H9 (cell line): ENCODE results near the gene C9orf152. TPM values are rescaled to one million over a fixed set of nuclear protein-coding genes. Genes with fewer than 3 reads are reported as not detected.
A peak's percentile ranks its signal among the peaks of the same experiment; 100 is the strongest.

ENCODE experiments used
- DNase-seq: peaks from one replicate; pipeline ENCODE4 v3.0.0-alpha.2; 2017
- H2AFZ ChIP-seq: one replicate; pipeline ENCODE4 v1.6.1; 2013; ENCODE audit warnings: mild to moderate bottlenecking, low read length, control low read depth, moderate library complexity
- H2AK5ac ChIP-seq: 2 replicates; pipeline ENCODE4 v1.6.1; 2013; ENCODE audit warnings: low read length, control low read depth, mixed read lengths; ENCODE audit not compliant: insufficient read length
- H2BK120ac ChIP-seq: one replicate; pipeline ENCODE4 v1.6.1; 2013; ENCODE audit warnings: low read depth, mild to moderate bottlenecking, low read length, control low read depth, inconsistent platforms; ENCODE audit not compliant: poor library complexity, severe bottlenecking
- H2BK12ac ChIP-seq: 2 replicates; pipeline ENCODE4 v1.6.1; 2013; ENCODE audit warnings: low read length, control low read depth, mixed read lengths, low read depth; ENCODE audit not compliant: insufficient read length
- H2BK15ac ChIP-seq: 2 replicates; pipeline ENCODE4 v1.6.1; 2013; ENCODE audit warnings: low read depth, low read length, control low read depth
- H2BK20ac ChIP-seq: one replicate; pipeline ENCODE4 v1.6.1; 2013; ENCODE audit warnings: low read depth, mild to moderate bottlenecking, low read length, control low read depth, inconsistent platforms; ENCODE audit not compliant: poor library complexity, severe bottlenecking
- H2BK5ac ChIP-seq: 2 replicates; pipeline ENCODE4 v1.6.1; 2013; ENCODE audit warnings: low read length, control low read depth, mixed read lengths; ENCODE audit not compliant: insufficient read length
- H3K14ac ChIP-seq: 2 replicates; pipeline ENCODE4 v1.6.1; 2013; ENCODE audit warnings: low read length, control low read depth; ENCODE audit not compliant: insufficient read depth
- H3K18ac ChIP-seq: 2 replicates; pipeline ENCODE4 v1.6.1; 2013; ENCODE audit warnings: low read depth, mild to moderate bottlenecking, mixed read lengths, low read length, control low read depth; ENCODE audit not compliant: insufficient read length
- H3K23ac ChIP-seq: 2 replicates; pipeline ENCODE4 v1.6.1; 2013; ENCODE audit warnings: low read length, control low read depth, mixed read lengths, low read depth; ENCODE audit not compliant: insufficient read length
- H3K23me2 ChIP-seq: 2 replicates; pipeline ENCODE4 v1.6.1; 2013; ENCODE audit warnings: low read depth, mild to moderate bottlenecking, mixed read lengths, low read length, control low read depth; ENCODE audit not compliant: insufficient read length, poor library complexity, severe bottlenecking
- H3K27ac ChIP-seq: 2 replicates; pipeline ENCODE4 v1.5.1; 2013; ENCODE audit warnings: low read length, control low read depth, mixed read lengths, low read depth; ENCODE audit not compliant: insufficient read length
- H3K27me3 ChIP-seq: 2 replicates; pipeline ENCODE4 v1.6.1; 2013; ENCODE audit warnings: low read length, control low read depth, inconsistent platforms; ENCODE audit not compliant: insufficient read depth
- H3K4ac ChIP-seq: 2 replicates; pipeline ENCODE4 v1.6.1; 2013; ENCODE audit warnings: low read depth, mild to moderate bottlenecking, control low read depth, inconsistent platforms, low read length, moderate library complexity
- H3K4me1 ChIP-seq: 2 replicates; pipeline ENCODE4 v1.6.1; 2013; ENCODE audit warnings: low read length, control low read depth, inconsistent platforms; ENCODE audit not compliant: insufficient read depth
- H3K4me2 ChIP-seq: 2 replicates; pipeline ENCODE4 v1.6.1; 2013; ENCODE audit warnings: low read length, control low read depth, mixed read lengths; ENCODE audit not compliant: insufficient read length, insufficient read depth
- H3K56ac ChIP-seq: 2 replicates; pipeline ENCODE4 v1.6.1; 2013; ENCODE audit warnings: low read depth, mild to moderate bottlenecking, mixed read lengths, low read length, control low read depth; ENCODE audit not compliant: insufficient read length
- H3K79me1 ChIP-seq: 2 replicates; pipeline ENCODE4 v1.6.1; 2013; ENCODE audit warnings: low read depth, mild to moderate bottlenecking, moderate library complexity, low read length, control low read depth, inconsistent platforms; ENCODE audit not compliant: insufficient read depth, poor library complexity, severe bottlenecking
- H3K79me2 ChIP-seq: 2 replicates; pipeline ENCODE4 v1.6.1; 2013; ENCODE audit warnings: low read length, control low read depth, inconsistent platforms; ENCODE audit not compliant: insufficient read depth
- H3K9ac ChIP-seq: 2 replicates; pipeline ENCODE4 v1.6.1; 2013; ENCODE audit warnings: low read length, control low read depth, mixed read lengths; ENCODE audit not compliant: insufficient read length; ENCODE audit errors: extremely low read depth
- H3K9me3 ChIP-seq: one replicate; pipeline ENCODE4 v1.6.1; 2013; ENCODE audit warnings: low read depth, low read length, inconsistent platforms; ENCODE audit not compliant: control insufficient read depth
- H3T11ph ChIP-seq: one replicate; pipeline ENCODE4 v1.6.1; 2013; ENCODE audit warnings: mild to moderate bottlenecking, low read length, control low read depth, inconsistent platforms
- H4K20me1 ChIP-seq: one replicate; pipeline ENCODE4 v1.6.1; 2013; ENCODE audit not compliant: control insufficient read depth, insufficient read length, insufficient read depth
- H4K5ac ChIP-seq: 2 replicates; pipeline ENCODE4 v1.6.1; 2013; ENCODE audit warnings: low read depth, mild to moderate bottlenecking, mixed read lengths, low read length, control low read depth; ENCODE audit not compliant: insufficient read length
- H4K8ac ChIP-seq: replicated peaks from 2 replicates; pipeline ENCODE4 v1.6.1; 2013; ENCODE audit warnings: low read length, control low read depth, mixed read lengths, low read depth; ENCODE audit not compliant: insufficient read length
- H4K91ac ChIP-seq: 2 replicates; pipeline ENCODE4 v1.6.1; 2013; ENCODE audit warnings: low read depth, mild to moderate bottlenecking, moderate library complexity, mixed read lengths, low read length, control low read depth; ENCODE audit not compliant: insufficient read length
- H3K27ac Mint-ChIP-seq, 3 experiments: 2 replicates in 2 of 3; 3 replicates in 1 of 3; pipeline ENCODE4 v1.8.0; 2020 to 2021; ENCODE audit warnings: mixed read lengths in 3 of 3, mild to moderate bottlenecking in 1 of 3, moderate library complexity in 1 of 3
- H3K27me3 Mint-ChIP-seq: 2 replicates; pipeline ENCODE4 v1.8.0; 2021; ENCODE audit warnings: low read depth, mild to moderate bottlenecking, moderate library complexity, mixed read lengths
- H3K36me3 Mint-ChIP-seq, 3 experiments: 2 replicates in 2 of 3; 3 replicates in 1 of 3; pipeline ENCODE4 v1.8.0; 2020 to 2021; ENCODE audit warnings: low read depth in 3 of 3, mixed read lengths in 3 of 3; ENCODE audit not compliant: insufficient read depth in 1 of 3
- H3K4me1 Mint-ChIP-seq, 2 experiments: 2 replicates each; pipeline ENCODE4 v1.8.0; 2020; ENCODE audit warnings: mixed read lengths in 2 of 2
- H3K4me3 Mint-ChIP-seq, 2 experiments: 2 replicates in 1 of 2; 3 replicates in 1 of 2; pipeline ENCODE4 v1.8.0; 2020 to 2021; ENCODE audit warnings: mild to moderate bottlenecking in 2 of 2, mixed read lengths in 2 of 2, moderate library complexity in 1 of 2
- H3K9me3 Mint-ChIP-seq, 2 experiments: 2 replicates in 1 of 2; 3 replicates in 1 of 2; pipeline ENCODE4 v1.8.0; 2020; ENCODE audit warnings: mild to moderate bottlenecking in 2 of 2, mixed read lengths in 2 of 2, moderate library complexity in 1 of 2
- CTCF ChIP-seq: fragments of 200-600 bp; sonication (generic); conservative IDR thresholded peaks from 3 replicates; pipeline ENCODE4 v1.8.0; 2021; ENCODE audit warnings: antibody characterized with exemption, mild to moderate bottlenecking
- WGBS: extraction: QIAGEN DNeasy Blood & Tissue Kit; methylation state at CpG from one replicate; pipeline ENCODE4 v1.1.7; 2013; ENCODE audit warnings: missing lambda C conversion rate, low lambda C conversion rate, mixed read lengths; ENCODE audit not compliant: insufficient read length; ENCODE audit errors: extremely low coverage; 5-methylcytosine and 5-hydroxymethylcytosine counted together
- total RNA-seq: library from RNA; stranded (reverse); gene quantifications from 2 replicates; pipeline ENCODE4 v1.2.1, GENCODE V29; 2021

C9orf152 gene
- total RNA-seq, 1 experiment from 2014 or later, result not detected

GRCh38 chr9:110173322-110173642 lies 34.7 kb downstream of the C9orf152 start:
- Histone ChIP-seq H3K4me2 (no peak overlapping the region), H3K18ac (no peak overlapping the region), H3K14ac (no peak overlapping the region), H2AFZ (no peak overlapping the region), H4K91ac (no peak overlapping the region), H4K8ac (no peak overlapping the region), H3K9ac (no peak overlapping the region), H2BK120ac (no peak overlapping the region), H3K23me2 (peaks cover 2% of the 10 kb centered on the region), H4K20me1 (no peaks in the 10 kb centered on the region), H4K5ac (no peak overlapping the region), H2BK20ac (no peak overlapping the region), H3K4ac (no peak overlapping the region), H3K56ac (no peak overlapping the region), H3K79me1 (no peaks in the 10 kb centered on the region), H3K23ac (no peak overlapping the region), H3T11ph (no peak overlapping the region), H2BK12ac (no peak overlapping the region), H2BK15ac (no peak overlapping the region), H3K4me1 (no peaks in the 10 kb centered on the region), H3K79me2 (no peaks in the 10 kb centered on the region), H2BK5ac (no peak overlapping the region), H3K9me3 (no peaks in the 10 kb centered on the region), H2AK5ac (no peak overlapping the region), H3K27me3 (no peaks in the 10 kb centered on the region), H3K27ac (no peak overlapping the region)
- Mint-ChIP-seq H3K27me3 (no peaks in the 10 kb centered on the region), H3K36me3 (peaks cover 0 to under 1% (median 0%) of the 10 kb centered on the region in 3 experiments; a peak in 3 of 7 replicates), H3K4me1 (peaks cover 4 to 5% of the 10 kb centered on the region in 2 experiments), H3K27ac (peak overlapping the region in 1 of 3 experiments; percentile 45; a peak in 1 of 7 replicates), H3K4me3 (no peak overlapping the region), H3K9me3 (no peaks in the 10 kb centered on the region; a peak in 2 of 5 replicates)
- WGBS, result no CpG with 5 or more reads among the region's 7 CpGs
- DNase-seq, result peak; percentile 46
- TF ChIP-seq CTCF, result no peak
